H1 (cell line): ENCODE data around the gene PPP1CA.
"Not testable (repeated sequence)": the region's sequence is repeated elsewhere in the genome, so short reads cannot be mapped to it uniquely, and the experiment has no call there.

Source experiments
- CTCF ChIP-seq, 3 experiments: IDR thresholded peaks; 1 replicate in 2 of 3; 2 replicates in 1 of 3; pipeline versions ENCODE4 v1.5.1 to v1.6.1; 2011; ENCODE audit warnings: low read length in 3 of 3, mild to moderate bottlenecking in 3 of 3, inconsistent platforms in 2 of 3, low read depth in 1 of 3, moderate library complexity in 1 of 3; ENCODE audit not compliant: insufficient read depth in 1 of 3; ENCODE audit errors: control extremely low read depth in 1 of 3
- RBBP5 ChIP-seq: IDR thresholded peaks from 2 replicates; pipeline ENCODE4 v1.7.1; 2012; ENCODE audit warnings: low read depth, mild to moderate bottlenecking, inconsistent platforms, low read length, moderate library complexity, borderline replicate concordance
- TAF1 ChIP-seq: IDR thresholded peaks from 2 replicates; pipeline ENCODE4 v1.6.1; 2011; ENCODE audit warnings: mild to moderate bottlenecking, low read depth, low read length
- TBP ChIP-seq: IDR thresholded peaks from 2 replicates; pipeline ENCODE4 v1.6.1; 2011; ENCODE audit warnings: low read depth, low read length, improper control_type of control experiment

DNA sequence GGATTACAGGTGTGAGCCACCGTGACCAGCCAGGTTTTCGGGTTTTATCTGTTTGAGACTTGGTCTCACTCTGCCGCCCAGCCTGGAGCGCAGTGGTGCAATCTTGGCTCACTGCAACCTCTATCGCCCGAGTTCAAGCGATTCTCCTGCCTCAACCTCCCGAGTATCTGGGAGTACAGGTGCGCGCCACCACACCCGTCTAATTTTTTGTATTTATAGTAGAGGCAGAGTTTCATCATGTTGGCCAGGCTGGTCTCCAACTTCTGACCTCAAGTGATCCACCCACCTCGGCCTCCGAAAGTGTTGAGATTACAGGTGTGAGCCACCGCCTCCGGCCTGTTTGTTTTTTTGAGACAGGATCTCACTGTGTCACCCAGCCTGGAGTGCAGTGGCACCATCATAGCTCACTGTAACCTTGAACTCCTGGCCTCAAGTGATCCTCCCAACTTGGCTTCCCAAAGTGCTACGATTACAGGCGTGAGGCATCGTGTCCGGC lies 25.8 kb upstream of the PPP1CA start:
- TF ChIP-seq RBBP5; CTCF (IDR thresholded peaks at IDR 0.05; ENCODE audit: control extremely low read depth in 1 of 3, insufficient read depth in 1 of 3, low read depth in 1 of 3, low read length in 3 of 3); TAF1; TBP: not testable (repeated sequence)
